Neural cell (in vitro differentiated cells): ENCODE measurements around the gene TRPV3.

Source experiments
- CTCF ChIP-seq: fragments of 450-650 bp; IDR thresholded peaks from 2 replicates; pipeline ENCODE4 v1.5.1; 2014; ENCODE audit warnings: antibody characterized with exemption, mild to moderate bottlenecking, moderate library complexity; ENCODE audit not compliant: poor library complexity, severe bottlenecking
- EZH2 ChIP-seq: fragments of 200-600, 300-800 bp; shearing (Covaris generic), sonication (generic); IDR thresholded peaks from 2 replicates; pipeline ENCODE4 v1.6.1; 2014; ENCODE audit warnings: antibody characterized with exemption, low read length, borderline replicate concordance, mild to moderate bottlenecking; ENCODE audit not compliant: insufficient read depth, poor library complexity, severe bottlenecking
- REST ChIP-seq: IDR thresholded peaks from 2 replicates; pipeline ENCODE4 v1.6.1; 2012; ENCODE audit warnings: borderline replicate concordance
- TAF1 ChIP-seq: IDR thresholded peaks from 2 replicates; pipeline ENCODE4 v1.6.1; 2012; ENCODE audit warnings: low read depth

- TF ChIP-seq TAF1 (no peak), CTCF (no peak), REST (no peak), EZH2 (no peak)
Observed at GRCh38 chr17:3596804-3597464, 39.3 kb upstream of the TRPV3 start.
